SK-N-SH (cell line): ENCODE data around the gene EXOC3L1.

Experiments used
- CTCF ChIP-seq: fragments of 200-600 bp; sonication (generic); IDR thresholded peaks from 2 replicates; pipeline ENCODE4 v1.6.1; 2017; ENCODE audit warnings: antibody characterized with exemption, mild to moderate bottlenecking, moderate library complexity
- EP300 ChIP-seq, 2 experiments: IDR thresholded peaks; 2 replicates each; pipeline versions ENCODE4 v1.4.0 to v1.6.1; 2012; ENCODE audit warnings: borderline replicate concordance in 1 of 2, low read depth in 1 of 2, low read length in 1 of 2
- JUND ChIP-seq: IDR thresholded peaks from 2 replicates; pipeline ENCODE4 v1.4.0; 2012
- POLR2AphosphoS5 ChIP-seq: IDR thresholded peaks from 2 replicates; pipeline ENCODE4 v1.6.1; 2012; ENCODE audit warnings: low read depth, low read length
- REST ChIP-seq: IDR thresholded peaks from 2 replicates; pipeline ENCODE4 v1.6.1; 2012; ENCODE audit warnings: mild to moderate bottlenecking, low read depth, low read length, moderate library complexity
- SIN3A ChIP-seq: IDR thresholded peaks from 2 replicates; pipeline ENCODE4 v1.6.1; 2012; ENCODE audit warnings: low read depth, mild to moderate bottlenecking, low read length, moderate library complexity, borderline replicate concordance
- TAF1 ChIP-seq: IDR thresholded peaks from 2 replicates; pipeline ENCODE4 v1.6.1; 2012; ENCODE audit warnings: low read depth, mild to moderate bottlenecking, low read length, moderate library complexity, borderline replicate concordance

- TF ChIP-seq EP300 (IDR thresholded peaks at IDR 0.05; ENCODE audit: borderline replicate concordance in 1 of 2, low read depth in 1 of 2, low read length in 1 of 2) (no peak), POLR2AphosphoS5 (no peak), TAF1 (no peak), REST (no peak), JUND (no peak), CTCF (no peak), SIN3A (no peak)
Measured at GRCh38 chr16:67164599-67165061, 25.3 kb downstream of the EXOC3L1 start, which contains the start of gene HSF4.
